ENCODE results near the gene SLC6A12. TPM values are rescaled to one million over a fixed set of nuclear protein-coding genes. Genes with fewer than 3 reads are reported as not detected.

SLC6A12 gene
- total and polyA plus RNA-seq, 11 donors = 0.11 to 3.8 (median 0.86) TPM; not detected in 1

DNA sequence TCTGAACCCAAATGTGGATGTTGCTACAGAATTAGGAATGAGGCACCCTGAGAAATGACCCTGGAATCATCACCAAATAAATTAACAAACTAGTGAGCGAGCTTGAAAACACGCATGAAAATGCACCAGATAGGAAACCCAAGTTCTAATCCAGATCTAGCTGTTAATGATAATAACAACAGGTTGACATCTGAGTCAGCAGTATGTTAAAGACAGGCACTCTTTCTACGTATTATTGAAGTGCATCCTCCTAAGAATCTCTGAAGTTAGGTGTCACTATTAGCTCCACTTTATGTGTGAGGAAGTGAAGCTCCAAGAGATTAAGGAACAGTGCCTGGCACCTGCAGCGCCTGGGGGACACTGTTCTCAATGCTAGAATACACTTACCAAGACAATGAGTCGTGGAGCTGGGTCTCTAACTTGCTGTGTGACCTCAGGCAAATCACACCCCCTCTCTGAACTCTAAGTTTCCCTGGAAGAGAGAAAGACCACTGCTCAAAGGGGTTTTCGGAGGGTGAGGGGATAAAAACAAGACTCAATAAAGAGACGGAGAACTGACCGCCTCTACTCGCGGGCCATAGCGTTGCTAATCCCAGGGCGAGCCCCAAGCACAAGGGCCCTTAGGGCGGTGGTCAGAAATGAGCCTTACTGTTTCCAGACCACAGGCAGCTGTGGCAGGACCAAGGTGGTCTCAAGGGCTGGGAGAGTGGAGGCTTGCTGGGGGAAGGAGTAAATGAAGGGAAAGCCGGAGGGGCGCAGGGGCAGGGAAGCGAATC lies 2.1 kb downstream of the SLC6A12 start:
- intact Hi-C loops (cut with DNase I) = no loop called here
- TF ChIP-seq CTCF (IDR thresholded peaks at IDR 0.05) (no peak), POLR2A (IDR thresholded peaks at IDR 0.05) (no peak)
- H3K9me3 ChIP-seq = no peaks in the 10 kb centered on the region
- peak overlapping the region in 1 of 12 donors; percentile 77 for H3K27ac ChIP-seq
- no peak overlapping the region for H3K4me3 ChIP-seq
- DNase-seq (peak in 1 of 5 donors; percentile 36), ATAC-seq (no peak)
- H3K27me3 ChIP-seq = peaks cover 0 to 13% (median 0%) of the 10 kb centered on the region in 9 donors
- H3K36me3 ChIP-seq = no peaks in the 10 kb centered on the region
- 90 to 93% (median 90%) methylated on average over 16 of the region's 16 CpGs for WGBS, 4 donors
- peaks cover 0 to 22% (median 0%) of the 10 kb centered on the region in 12 donors for H3K4me1 ChIP-seq

GRCh38 chr12:211142-211465 lies 2.9 kb downstream of the SLC6A12 start:
- H3K9me3 ChIP-seq = no peaks in the 10 kb centered on the region
- H3K27ac ChIP-seq = no peak overlapping the region
- H3K4me3 ChIP-seq = no peak overlapping the region
- no peak for DNase-seq
- intact Hi-C loops (cut with DNase I) = no loop called here
- WGBS, 4 donors = 92 to 94% (median 93%) methylated on average over 3 of the region's 3 CpGs
- peaks cover 0 to 13% (median 0%) of the 10 kb centered on the region in 9 donors for H3K27me3 ChIP-seq
- no peaks in the 10 kb centered on the region for H3K36me3 ChIP-seq
- no peak for ATAC-seq
- TF ChIP-seq POLR2A (IDR thresholded peaks at IDR 0.05) (no peak), CTCF (IDR thresholded peaks at IDR 0.05) (no peak)
- peaks cover 0 to 22% (median 0%) of the 10 kb centered on the region in 12 donors for H3K4me1 ChIP-seq

GRCh38 chr12:210277-211141 lies 3.4 kb downstream of the SLC6A12 start:
- 70 to 85% (median 81%) methylated on average over 10 to 16 of the region's 16 CpGs for WGBS, 4 donors
- no peak for TF ChIP-seq CTCF (IDR thresholded peaks at IDR 0.05)
- no peak for TF ChIP-seq POLR2A (IDR thresholded peaks at IDR 0.05)
- Histone ChIP-seq H3K27ac (no peak overlapping the region), H3K9me3 (no peaks in the 10 kb centered on the region), H3K27me3 (peaks cover 0 to 13% (median 0%) of the 10 kb centered on the region in 9 donors), H3K4me1 (peaks cover 0 to 22% (median 0%) of the 10 kb centered on the region in 12 donors), H3K4me3 (no peak overlapping the region), H3K36me3 (no peaks in the 10 kb centered on the region)
- intact Hi-C loops (cut with DNase I) = no loop called here
- DNase-seq (peak in 1 of 5 donors; percentile 17), ATAC-seq (no peak)

DNA sequence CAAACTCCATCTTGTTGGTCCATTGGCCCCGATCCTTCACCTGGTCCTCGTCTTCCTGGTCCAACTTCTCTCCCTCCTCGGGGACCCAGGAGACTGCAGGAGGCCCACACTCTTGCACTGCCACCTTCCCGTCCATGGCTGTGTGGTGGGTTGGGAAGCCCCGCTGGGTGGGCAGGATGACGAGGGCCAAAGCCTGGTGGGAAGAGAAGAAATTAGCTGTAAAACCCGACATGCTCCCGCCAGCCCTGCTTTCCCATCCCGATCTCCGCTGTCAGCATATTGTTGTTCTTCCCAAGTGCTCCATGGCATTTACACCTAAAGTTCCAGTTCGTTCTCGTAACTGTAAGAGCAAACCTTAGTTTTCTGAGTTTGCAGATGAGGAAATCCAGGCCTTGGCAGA lies 4.1 kb downstream of the SLC6A12 start:
- Histone ChIP-seq H3K27ac (no peak overlapping the region), H3K36me3 (no peaks in the 10 kb centered on the region), H3K9me3 (no peaks in the 10 kb centered on the region), H3K4me3 (no peak overlapping the region), H3K4me1 (peaks cover 0 to 22% (median 0%) of the 10 kb centered on the region in 12 donors), H3K27me3 (peaks cover 0 to 13% (median 0%) of the 10 kb centered on the region in 9 donors)
- TF ChIP-seq CTCF (IDR thresholded peaks at IDR 0.05) (no peak), POLR2A (IDR thresholded peaks at IDR 0.05) (no peak)
- ATAC-seq (no peak), DNase-seq (peak in 1 of 5 donors; percentile 30)
- 90 to 96% (median 93%) methylated on average over 12 of the region's 12 CpGs for WGBS, 4 donors
- intact Hi-C loops (cut with DNase I) = no loop called here

Data from heart left ventricle (tissue), 16 donors.